SK-N-DZ (cell line): ENCODE results near the gene C6orf47.

Experiments
- DNase-seq: peaks from one replicate; pipeline ENCODE4 v3.0.0-alpha.2; 2015; ENCODE audit warnings: low spot score
- small RNA-seq, 2 experiments: library from RNA; depleted of rRNA; stranded (forward); fragments of <200 nt; gene quantifications; one replicate each; pipeline ENCODE3, GENCODE V24; 2014

Gene C6orf47

GRCh38 chr6:31614684-31615578, 45.6 kb downstream of the C6orf47 start, which contains the start of gene AIF1:
AIF1 (plus strand) TSS chr6:31615234; CDS start chr6:31615330, 96 bp downstream.
- no peak for DNase-seq

DNA sequence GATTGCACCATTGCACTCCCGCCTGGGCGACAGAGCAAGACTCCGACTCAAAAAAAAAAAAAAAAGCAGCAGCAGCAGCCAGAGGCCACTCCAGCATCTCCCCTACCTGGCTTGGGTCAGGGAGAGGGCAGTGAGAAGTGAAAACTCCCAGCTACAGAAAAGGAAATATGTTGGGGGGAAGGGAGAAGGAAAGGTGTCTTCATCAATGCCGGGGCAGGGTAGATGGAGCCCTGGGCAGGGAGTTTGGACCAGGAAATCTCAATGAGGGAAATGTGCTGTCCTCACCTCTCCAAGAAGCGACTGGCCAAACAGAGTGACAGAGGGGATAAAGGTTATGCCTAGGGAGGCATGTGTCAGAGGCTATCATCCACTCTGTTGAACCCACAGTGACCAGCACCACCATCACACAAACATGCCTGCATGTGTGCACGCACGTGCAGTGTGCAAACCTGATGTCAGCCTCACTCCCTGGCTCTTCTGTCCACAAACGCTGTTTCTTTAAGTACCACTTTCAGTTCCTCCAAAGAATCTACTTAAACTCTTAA, 46.4 kb downstream of the C6orf47 start:
- no peak for DNase-seq

DNA sequence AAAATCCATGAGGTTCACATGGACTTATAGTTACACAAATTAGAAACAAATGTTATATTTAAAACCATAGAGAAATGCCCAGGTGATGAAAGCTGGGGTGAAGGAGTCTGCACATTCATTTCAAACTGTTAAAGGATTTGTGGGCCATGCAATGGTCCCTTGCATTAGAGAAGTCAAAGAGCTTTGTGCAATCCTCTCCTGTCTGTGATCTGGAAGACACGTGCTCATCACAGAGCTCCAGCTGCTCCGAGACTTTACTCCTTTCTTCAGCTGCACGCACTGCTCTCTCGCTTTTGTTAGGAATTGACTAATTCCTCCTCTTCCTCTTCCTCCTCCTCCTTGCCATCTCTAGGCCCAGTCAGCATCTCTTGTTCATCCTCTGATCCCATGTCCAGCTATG, 49.6 kb downstream of the C6orf47 start:
- no peak for DNase-seq

DNA sequence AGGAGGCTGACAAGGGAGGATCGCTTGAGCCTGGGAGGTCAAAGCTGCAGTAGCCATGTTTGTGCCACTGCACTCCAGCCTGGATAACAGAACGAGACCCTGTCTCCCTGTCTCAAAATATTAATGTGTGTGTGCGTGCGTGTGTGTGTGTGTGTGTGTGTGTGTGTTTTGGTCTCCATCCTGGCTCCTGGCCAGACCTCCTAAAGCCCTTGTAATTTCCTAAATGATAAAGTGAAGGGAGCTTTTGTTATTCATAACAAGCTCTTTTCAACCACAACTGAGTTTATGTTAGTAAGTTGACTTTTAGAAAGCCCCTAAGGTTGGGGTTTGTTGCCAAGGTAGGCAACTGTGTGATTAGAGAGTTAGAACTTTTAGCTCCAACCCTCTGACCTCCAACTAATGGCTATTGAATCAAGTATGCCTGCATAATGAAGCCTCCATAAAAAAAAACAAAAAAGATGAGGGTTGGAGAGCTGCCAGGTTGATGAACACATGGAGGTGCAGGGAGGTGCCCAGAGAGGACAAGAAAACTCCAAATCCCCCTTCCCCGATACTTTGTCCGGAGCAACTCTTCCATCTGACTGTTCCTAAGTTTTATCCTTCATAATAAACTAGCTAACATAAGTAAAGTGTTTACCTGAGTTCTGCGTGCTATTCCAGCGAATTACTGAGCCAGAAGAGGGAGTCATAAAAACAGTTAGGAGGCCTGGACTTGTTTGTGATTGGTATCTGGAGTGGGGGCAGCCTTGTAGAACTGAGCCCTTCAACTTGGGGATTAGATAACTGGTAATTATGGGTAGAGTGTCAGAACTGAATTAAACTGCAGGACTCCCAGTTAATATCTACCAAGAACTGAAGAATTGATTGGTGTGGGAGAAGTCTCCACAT, 50.8 kb downstream of the C6orf47 start:
- DNase-seq, result no peak

Small RNA genes lying within 50 kb of the gene (small RNA-seq; reads per million reads assigned to genes)
- gene MIR4646 (0 to 0.04 reads per million in 2 experiments), gene MIR6832 (0 to 0.04 reads per million in 2 experiments), gene RF00019 (0 reads per million in 2 experiments), gene SNORA38 (26.9 to 38.1 reads per million in 2 experiments), gene UQCRHP1 (0 reads per million in 2 experiments)
